Measurements from ENCODE around the gene FOXO3.

Gene FOXO3

GRCh38 chr6:108598305-108598863 lies 37.7 kb downstream of the FOXO3 start:
- ATAC-seq: peak; percentile 74 to 82

- no peak for ATAC-seq
Observed at GRCh38 chr6:108604156-108604555, 43.4 kb downstream of the FOXO3 start.

GRCh38 chr6:108606250-108606690 lies 45.6 kb downstream of the FOXO3 start:
- no peak for ATAC-seq

- ATAC-seq: no peak
Observed at GRCh38 chr6:108608453-108609275, 47.9 kb downstream of the FOXO3 start.

- no peak for ATAC-seq
Observed at GRCh38 chr6:108609276-108609769, 48.6 kb downstream of the FOXO3 start.

- no peak for ATAC-seq
Observed at GRCh38 chr6:108610270-108610839, 49.6 kb downstream of the FOXO3 start.

- ATAC-seq: no peak
Observed at GRCh38 chr6:108610957-108611586, 50.4 kb downstream of the FOXO3 start.

GRCh38 chr6:108612852-108613251 lies 52.1 kb downstream of the FOXO3 start:
- ATAC-seq: no peak

- ATAC-seq: no peak
Observed at GRCh38 chr6:108616544-108616943, 55.8 kb downstream of the FOXO3 start.

GRCh38 chr6:108616973-108617372 lies 56.3 kb downstream of the FOXO3 start:
- ATAC-seq: no peak

- ATAC-seq: peak in 1 of 2 donors; percentile 30
Observed at GRCh38 chr6:108618623-108619152, 58.0 kb downstream of the FOXO3 start.

- no peak for ATAC-seq
Observed at GRCh38 chr6:108619431-108620197, 58.9 kb downstream of the FOXO3 start.

- peak; percentile 76 to 89 for ATAC-seq
Observed at GRCh38 chr6:108621117-108621516, 60.4 kb downstream of the FOXO3 start.

GRCh38 chr6:108622641-108623298 lies 62.1 kb downstream of the FOXO3 start:
- no peak for ATAC-seq

GRCh38 chr6:108623995-108624394 lies 63.3 kb downstream of the FOXO3 start:
- no peak for ATAC-seq

- no peak for ATAC-seq
Observed at GRCh38 chr6:108625581-108625980, 64.9 kb downstream of the FOXO3 start.

GRCh38 chr6:108626777-108627176 lies 66.1 kb downstream of the FOXO3 start:
- no peak for ATAC-seq

GRCh38 chr6:108627692-108628550 lies 67.2 kb downstream of the FOXO3 start:
- peak; percentile 77 to 87 for ATAC-seq

GRCh38 chr6:108630050-108630714 lies 69.5 kb downstream of the FOXO3 start:
- ATAC-seq: peak; percentile 65 to 69

- ATAC-seq: no peak
Observed at GRCh38 chr6:108632441-108632840, 71.7 kb downstream of the FOXO3 start.

Measured in activated CD4-positive, CD25-positive, alpha-beta regulatory T cell treated with anti-CD3 and anti-CD28 coated beads, Interleukin-2, amount 50 U/mL, for 24 hours (primary cell).